PC-3 (cell line): ENCODE data around the gene VDAC2.
"Not testable (repeated sequence)": the region's sequence is repeated elsewhere in the genome, so short reads cannot be mapped to it uniquely, and the experiment has no call there.

Experiments
- CTCF ChIP-seq: fragments of 300-600 bp; sonication (generic); conservative IDR thresholded peaks from 2 replicates; pipeline ENCODE4 v1.5.1; 2017; ENCODE audit warnings: antibody characterized with exemption, low read depth, mild to moderate bottlenecking, low read length
- EZH2 ChIP-seq: fragments of 300-600 bp; sonication (generic); IDR thresholded peaks from one replicate; pipeline ENCODE4 v1.6.1; 2017; ENCODE audit warnings: antibody characterized with exemption, mild to moderate bottlenecking, low read length; ENCODE audit not compliant: unreplicated experiment
- EZH2phosphoT487 ChIP-seq: fragments of 300-600 bp; sonication (generic); IDR thresholded peaks from 2 replicates; pipeline ENCODE4 v1.6.1; 2018; ENCODE audit warnings: mild to moderate bottlenecking, antibody characterized with exemption, low read length, borderline replicate concordance

GRCh38 chr10:75203046-75203620, 7.5 kb upstream of the VDAC2 start:
- not testable (repeated sequence) for TF ChIP-seq CTCF, EZH2, EZH2phosphoT487
